UCSD-AML1 (cell line): ENCODE data around the gene EMID1.

Experiments used
- DNase-seq: peaks from one replicate; lab custom pipeline; 2025; ENCODE audit not compliant: unreplicated experiment; lab: John Stamatoyannopoulos, UW

Gene EMID1

GRCh38 chr22:29205594-29206371, at the start of gene EMID1:
Gene EMID1 (plus strand): TSS chr22:29205896. CDS start chr22:29206039, 143 bp downstream.
- peak; percentile 69 for DNase-seq

- no peak for DNase-seq
Measured at GRCh38 chr22:29155966-29156365, 49.7 kb upstream of the EMID1 start.

GRCh38 chr22:29156507-29156906, 49.2 kb upstream of the EMID1 start:
- peak; percentile 63 for DNase-seq

GRCh38 chr22:29157759-29158535, 47.7 kb upstream of the EMID1 start:
- no peak for DNase-seq

GRCh38 chr22:29158546-29158945, 47.1 kb upstream of the EMID1 start:
- no peak for DNase-seq

GRCh38 chr22:29163808-29164207, 41.9 kb upstream of the EMID1 start:
- no peak for DNase-seq

GRCh38 chr22:29165321-29166060, 40.2 kb upstream of the EMID1 start:
- DNase-seq: no peak

GRCh38 chr22:29166180-29166579, 39.5 kb upstream of the EMID1 start:
- no peak for DNase-seq

- DNase-seq: peak; percentile 89
Measured at GRCh38 chr22:29167032-29167911, 38.4 kb upstream of the EMID1 start.

GRCh38 chr22:29171721-29172120, 34.0 kb upstream of the EMID1 start:
- DNase-seq: no peak

GRCh38 chr22:29172216-29172615, 33.5 kb upstream of the EMID1 start:
- DNase-seq: no peak

GRCh38 chr22:29175312-29175835, 30.3 kb upstream of the EMID1 start:
- DNase-seq: no peak

GRCh38 chr22:29183971-29184848, 21.5 kb upstream of the EMID1 start:
- DNase-seq: no peak

- no peak for DNase-seq
Measured at GRCh38 chr22:29184849-29185490, 20.7 kb upstream of the EMID1 start.

- DNase-seq: no peak
Measured at GRCh38 chr22:29186302-29186701, 19.4 kb upstream of the EMID1 start.

GRCh38 chr22:29187831-29188230, 17.9 kb upstream of the EMID1 start:
- no peak for DNase-seq

- DNase-seq: no peak
Measured at GRCh38 chr22:29190051-29190450, 15.6 kb upstream of the EMID1 start.

- no peak for DNase-seq
Measured at GRCh38 chr22:29190918-29191317, 14.8 kb upstream of the EMID1 start.

GRCh38 chr22:29193021-29193420, 12.7 kb upstream of the EMID1 start:
- DNase-seq: no peak
